NT2/D1 (cell line): Measurements from ENCODE around the gene PDCD1LG2.
"Not testable (repeated sequence)": the region's sequence is repeated elsewhere in the genome, so short reads cannot be mapped to it uniquely, and the experiment has no call there.

Experiments
- DNase-seq: peaks from one replicate; pipeline ENCODE4 v3.0.0-alpha.2; 2011; ENCODE audit warnings: low read depth, low spot score
- H3K27me3 ChIP-seq: 2 replicates; pipeline ENCODE4 v1.6.0; 2011; ENCODE audit warnings: mild to moderate bottlenecking; ENCODE audit not compliant: insufficient read length, insufficient read depth
- H3K36me3 ChIP-seq: 2 replicates; pipeline ENCODE4 v1.6.1; 2011; ENCODE audit warnings: mild to moderate bottlenecking, low read length, mixed read lengths; ENCODE audit not compliant: insufficient read depth, insufficient read length
- H3K4me1 ChIP-seq: 2 replicates; pipeline ENCODE4 v1.5.1; 2011; ENCODE audit not compliant: insufficient read depth, insufficient read length
- H3K4me3 ChIP-seq: 2 replicates; pipeline ENCODE4 v1.5.1; 2011; ENCODE audit warnings: low read depth; ENCODE audit not compliant: insufficient read length
- H3K9ac ChIP-seq: 2 replicates; pipeline ENCODE4 v1.6.0; 2011; ENCODE audit warnings: low read depth; ENCODE audit not compliant: insufficient read length
- H3K9me3 ChIP-seq: 2 replicates; pipeline ENCODE4 v1.5.1; 2011; ENCODE audit warnings: mild to moderate bottlenecking, low read length; ENCODE audit not compliant: insufficient read depth
- SUZ12 ChIP-seq: IDR thresholded peaks from 2 replicates; pipeline ENCODE4 v1.6.1; 2011; ENCODE audit not compliant: insufficient read length, insufficient read depth; ENCODE audit errors: extremely low read depth
- YY1 ChIP-seq: IDR thresholded peaks from 2 replicates; pipeline ENCODE4 v1.6.1; 2011; ENCODE audit not compliant: insufficient read length, insufficient read depth
- ZNF274 ChIP-seq: IDR thresholded peaks from 2 replicates; pipeline ENCODE4 v1.6.1; 2011; ENCODE audit warnings: mild to moderate bottlenecking, low read depth, low read length

Gene PDCD1LG2

DNA sequence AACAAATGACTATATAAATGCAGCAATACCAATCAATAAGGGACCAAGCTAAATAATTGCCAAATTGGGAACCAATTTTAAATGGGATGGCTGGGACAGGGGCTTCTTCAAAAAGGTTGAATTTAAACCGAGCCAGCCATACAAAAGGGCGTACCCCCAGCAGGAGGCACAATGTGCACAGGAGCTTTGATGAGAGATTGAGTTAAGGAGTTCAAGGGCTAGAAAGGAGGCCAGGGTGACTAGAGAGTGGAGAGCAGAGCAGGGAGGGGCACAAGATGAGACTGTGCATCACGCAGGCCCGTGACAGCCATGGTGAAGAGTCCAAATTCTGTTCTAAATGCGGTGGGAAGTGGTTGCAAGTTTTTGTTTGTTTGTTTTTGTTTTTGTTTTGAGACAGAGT, 23.3 kb upstream of the PDCD1LG2 start:
- H3K4me3 ChIP-seq, result no peak overlapping the region
- H3K36me3 ChIP-seq, result no peaks in the 10 kb centered on the region
- no peaks in the 10 kb centered on the region for H3K4me1 ChIP-seq
- H3K27me3 ChIP-seq, result no peaks in the 10 kb centered on the region
- TF ChIP-seq SUZ12 (no peak), YY1 (no peak), ZNF274 (no peak)
- DNase-seq, result no peak
- H3K9me3 ChIP-seq, result peaks cover 8% of the 10 kb centered on the region
- no peak overlapping the region for H3K9ac ChIP-seq

DNA sequence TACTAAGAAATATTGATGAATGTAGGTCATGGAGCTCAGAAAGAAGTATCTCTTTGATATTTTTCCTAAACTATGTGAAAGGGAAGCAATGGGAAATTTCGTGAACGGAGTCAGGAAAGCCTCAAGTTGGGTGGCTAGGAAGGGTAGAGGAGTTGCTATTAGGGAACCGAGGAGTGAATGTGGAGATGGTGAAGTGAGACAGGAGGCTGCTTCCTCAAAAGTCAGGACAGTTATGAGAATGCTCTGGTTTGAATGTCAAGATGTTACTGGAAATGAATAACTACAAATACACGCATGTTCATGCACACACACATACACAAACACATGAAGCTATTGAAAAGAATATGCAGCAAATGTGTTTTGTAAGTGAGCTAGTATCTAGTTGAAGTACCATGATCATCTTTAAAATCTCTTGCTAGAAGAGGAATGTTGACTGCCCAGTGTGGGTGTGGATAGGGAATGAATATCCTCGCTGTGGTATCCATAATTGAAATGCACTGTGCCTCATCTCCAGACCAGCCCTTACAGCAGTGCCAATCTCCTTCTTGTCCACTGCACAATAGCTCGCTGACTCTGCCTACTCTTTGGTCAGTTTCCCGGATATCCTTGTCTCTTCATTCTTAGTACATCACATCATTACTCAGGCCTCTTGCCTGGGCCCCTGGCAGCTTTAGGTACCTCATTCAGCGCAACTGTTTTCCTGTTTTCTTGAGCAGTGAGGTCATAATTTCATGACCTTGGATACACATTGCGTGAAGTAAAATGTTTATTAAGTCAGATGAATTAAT, 21.9 kb upstream of the PDCD1LG2 start:
- no peak for DNase-seq
- Histone ChIP-seq H3K4me1 (no peaks in the 10 kb centered on the region), H3K4me3 (no peak overlapping the region), H3K9me3 (peaks cover 8% of the 10 kb centered on the region), H3K36me3 (no peaks in the 10 kb centered on the region), H3K27me3 (no peaks in the 10 kb centered on the region), H3K9ac (no peak overlapping the region)
- TF ChIP-seq YY1 (no peak), ZNF274 (no peak), SUZ12 (no peak)

DNA sequence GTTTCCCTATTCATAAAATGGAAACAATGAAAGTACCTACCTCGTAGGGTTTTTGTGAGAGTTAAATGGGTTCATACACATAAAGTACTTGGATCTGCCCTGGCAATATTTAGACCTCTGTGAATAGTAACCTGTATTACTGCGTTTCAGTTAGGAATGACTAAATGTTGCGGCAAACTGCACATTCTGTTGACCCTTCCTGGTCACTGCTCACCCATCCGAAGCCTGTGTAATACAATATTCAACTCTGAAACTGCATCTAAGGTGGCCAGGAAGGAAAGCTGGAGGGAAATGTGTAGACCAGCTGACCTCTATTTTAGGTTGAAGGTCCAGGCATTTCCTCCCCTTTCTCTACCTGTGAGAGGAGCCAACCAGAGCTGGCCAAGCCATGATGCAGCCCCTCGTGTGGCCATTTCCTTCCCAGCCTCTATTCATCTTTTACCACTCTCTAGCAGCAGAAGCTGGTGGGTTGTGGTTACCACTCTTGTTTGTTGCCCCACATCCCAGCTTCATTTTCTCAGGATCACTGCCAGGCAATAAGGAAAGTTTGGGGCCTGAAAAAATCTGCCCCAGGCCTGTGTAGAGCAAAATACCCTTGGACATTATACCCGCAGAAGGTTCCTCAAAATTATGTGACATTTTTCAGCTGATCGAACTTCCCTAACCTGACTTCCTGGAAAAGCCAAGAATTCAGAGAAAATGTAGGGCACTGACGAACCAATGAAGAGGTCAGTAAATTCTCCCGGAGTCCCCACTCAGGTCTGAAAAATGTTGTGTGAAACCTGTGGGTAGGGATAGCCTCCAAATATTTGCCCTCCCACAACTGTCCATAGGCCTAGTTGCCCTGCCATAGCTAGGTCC, 20.5 kb upstream of the PDCD1LG2 start:
- no peak overlapping the region for H3K4me3 ChIP-seq
- no peak overlapping the region for H3K9ac ChIP-seq
- TF ChIP-seq ZNF274 (no peak), SUZ12 (no peak), YY1 (no peak)
- H3K9me3 ChIP-seq, result peaks cover 8% of the 10 kb centered on the region
- H3K36me3 ChIP-seq, result no peaks in the 10 kb centered on the region
- H3K27me3 ChIP-seq, result no peaks in the 10 kb centered on the region
- no peaks in the 10 kb centered on the region for H3K4me1 ChIP-seq
- no peak for DNase-seq

DNA sequence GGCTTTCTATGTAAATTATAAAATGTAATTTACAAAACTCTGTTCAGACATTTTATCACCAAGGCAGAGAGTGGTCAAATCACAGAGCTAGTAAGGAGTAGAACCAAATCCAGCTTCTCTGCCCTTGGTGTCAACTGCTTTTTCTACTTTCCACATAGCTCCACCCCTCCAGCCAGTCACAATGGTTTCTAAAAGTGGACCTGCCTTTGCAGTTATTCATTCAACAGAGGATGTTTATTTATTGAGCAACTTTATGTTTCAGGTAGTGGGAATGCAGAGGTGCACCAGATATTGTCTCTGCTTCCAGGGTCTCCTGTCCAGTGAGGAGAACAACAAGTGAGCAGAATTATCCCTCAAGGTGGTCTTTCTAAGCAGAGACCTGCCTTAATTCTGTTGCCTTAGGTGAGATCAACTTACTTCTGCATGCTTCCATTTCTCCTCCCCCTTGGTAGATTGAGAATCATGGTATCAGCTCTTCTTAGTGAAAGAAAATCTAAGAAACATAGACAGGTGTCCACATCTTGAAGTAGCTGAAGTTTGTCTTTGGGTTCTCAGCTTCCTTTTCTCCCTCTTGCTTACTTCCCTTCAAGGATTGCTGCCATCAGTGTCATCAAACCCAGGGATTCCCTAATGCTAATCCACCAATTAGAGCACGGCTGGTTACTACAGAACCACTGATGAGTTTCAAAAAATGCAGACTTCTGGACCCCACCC, 17.2 kb upstream of the PDCD1LG2 start:
- H3K27me3 ChIP-seq, result no peaks in the 10 kb centered on the region
- H3K36me3 ChIP-seq, result no peaks in the 10 kb centered on the region
- DNase-seq, result no peak
- H3K4me1 ChIP-seq, result no peaks in the 10 kb centered on the region
- no peak overlapping the region for H3K4me3 ChIP-seq
- peaks cover 8% of the 10 kb centered on the region for H3K9me3 ChIP-seq
- TF ChIP-seq ZNF274 (no peak), SUZ12 (no peak), YY1 (no peak)
- H3K9ac ChIP-seq, result no peak overlapping the region

DNA sequence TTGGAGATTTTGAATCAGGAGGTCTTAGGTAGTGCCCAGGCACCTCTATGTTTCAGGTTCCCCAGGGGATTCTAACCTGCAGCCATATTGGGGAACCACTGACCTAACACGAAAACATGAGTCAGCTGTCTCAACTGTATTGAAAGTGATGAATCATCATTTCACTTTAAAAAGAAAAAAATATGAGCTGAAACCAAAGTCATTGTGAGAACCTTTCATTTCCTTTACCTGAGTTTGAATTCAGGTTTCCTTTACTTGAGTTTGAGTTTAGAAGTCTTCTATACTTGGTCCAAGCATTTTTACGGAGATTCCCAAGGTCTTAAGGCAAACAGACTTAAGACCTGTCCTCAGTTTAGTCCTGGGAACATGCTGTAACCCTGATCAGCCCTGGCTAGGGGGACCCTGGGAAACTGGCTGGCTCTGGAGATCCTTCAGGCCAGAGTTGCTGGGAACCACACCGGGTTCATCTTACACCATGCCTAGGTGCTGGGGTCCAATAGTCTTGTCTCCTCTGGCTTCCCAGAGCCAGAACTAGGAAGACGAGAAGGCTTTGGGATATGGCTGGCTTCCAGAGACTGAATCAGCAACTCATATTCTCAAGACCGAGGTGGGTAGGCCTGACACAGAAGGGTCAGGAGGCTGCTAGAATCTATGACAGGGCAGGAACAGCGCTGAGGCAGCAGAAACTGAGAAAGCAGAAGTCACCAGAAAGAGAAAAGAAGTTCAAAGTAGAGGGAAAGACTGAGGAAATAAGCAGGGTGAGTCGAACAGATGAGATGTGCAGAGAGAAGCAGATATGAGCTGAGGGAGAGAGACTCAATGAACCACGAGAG, 16.4 kb upstream of the PDCD1LG2 start:
- TF ChIP-seq ZNF274 (no peak), SUZ12 (no peak), YY1 (no peak)
- Histone ChIP-seq H3K4me3 (no peak overlapping the region), H3K9ac (no peak overlapping the region), H3K27me3 (no peaks in the 10 kb centered on the region), H3K9me3 (peaks cover 8% of the 10 kb centered on the region), H3K36me3 (no peaks in the 10 kb centered on the region), H3K4me1 (no peaks in the 10 kb centered on the region)
- no peak for DNase-seq

DNA sequence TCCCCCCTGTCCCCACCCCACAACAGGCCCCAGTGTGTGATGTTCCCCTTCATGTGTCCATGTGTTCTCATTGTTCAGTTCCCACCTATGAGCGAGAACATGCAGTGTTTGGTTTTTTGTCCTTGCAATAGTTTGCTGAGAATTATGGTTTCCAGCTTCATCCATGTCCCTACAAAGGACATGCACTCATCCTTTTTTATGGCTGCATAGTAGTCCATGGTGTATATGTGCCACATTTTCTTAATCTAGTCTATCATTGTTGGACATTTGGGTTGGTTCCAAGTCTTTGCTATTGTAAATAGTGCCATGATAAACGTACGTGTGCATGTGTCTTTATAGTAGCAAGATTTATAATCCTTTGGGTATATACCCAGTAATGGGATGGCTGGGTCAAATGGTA, 15.6 kb upstream of the PDCD1LG2 start:
- not testable (repeated sequence) for H3K4me1 ChIP-seq, H3K27me3 ChIP-seq, H3K36me3 ChIP-seq, DNase-seq, H3K4me3 ChIP-seq, H3K9me3 ChIP-seq, H3K9ac ChIP-seq
